GM19025 (cell line): ENCODE measurements around the gene CFHR4.
"Not testable (repeated sequence)": the region's sequence is repeated elsewhere in the genome, so short reads cannot be mapped to it uniquely, and the experiment has no call there.

ENCODE experiments used
- ATAC-seq: cut with Tn5 transposase; IDR thresholded peaks from one replicate; pipeline ENCODE4 v1.9.1; 2021; ENCODE audit warnings: mild to moderate bottlenecking, low read depth, moderate library complexity; ENCODE audit not compliant: unreplicated experiment

The CFHR4 gene

GRCh38 chr1:196933531-196934189 is 45.8 kb downstream of the CFHR4 start:
- no peak for ATAC-seq

GRCh38 chr1:196941474-196941873 is 53.6 kb downstream of the CFHR4 start:
- ATAC-seq, result not testable (repeated sequence)

- ATAC-seq, result not testable (repeated sequence)
Measured at GRCh38 chr1:196943568-196943967, 55.7 kb downstream of the CFHR4 start, which contains the start of gene CFHR2. Gene CFHR2 (plus strand): TSS chr1:196943738. CDS start chr1:196943881, 143 bp downstream.

- peak; percentile 83 for ATAC-seq
Measured at GRCh38 chr1:196951711-196952394, 64.0 kb downstream of the CFHR4 start.

- ATAC-seq, result no peak
Measured at GRCh38 chr1:196954778-196955177, 66.9 kb downstream of the CFHR4 start.

GRCh38 chr1:196955926-196956325 is 68.1 kb downstream of the CFHR4 start:
- ATAC-seq, result no peak

GRCh38 chr1:196960854-196961253 is 73.0 kb downstream of the CFHR4 start:
- no peak for ATAC-seq
